NCI-H2029 (cell line): ENCODE data around the gene RNF145.
"Not testable (repeated sequence)": the region's sequence is repeated elsewhere in the genome, so short reads cannot be mapped to it uniquely, and the experiment has no call there.

Experiments
- DNase-seq: peaks from one replicate; lab custom pipeline; 2025; lab: John Stamatoyannopoulos, UW

Gene RNF145

GRCh38 chr5:159209438-159210209, at the start of gene RNF145:
Gene RNF145, minus strand, starts transcription at chr5:159209553. Its CDS starts 5,936 bp downstream, at chr5:159203617.
- DNase-seq, result peak; percentile 58

GRCh38 chr5:159258361-159258760, 49.0 kb upstream of the RNF145 start:
- no peak for DNase-seq

GRCh38 chr5:159257629-159258283, 48.4 kb upstream of the RNF145 start:
- DNase-seq, result no peak

GRCh38 chr5:159257007-159257406, 47.7 kb upstream of the RNF145 start:
- DNase-seq, result no peak

- DNase-seq, result no peak
Observed at GRCh38 chr5:159252195-159252594, 42.8 kb upstream of the RNF145 start.

GRCh38 chr5:159249158-159249557, 39.8 kb upstream of the RNF145 start:
- DNase-seq, result no peak

GRCh38 chr5:159244890-159245289, 35.5 kb upstream of the RNF145 start:
- DNase-seq, result no peak

GRCh38 chr5:159244163-159244562, 34.8 kb upstream of the RNF145 start:
- no peak for DNase-seq

GRCh38 chr5:159243385-159243784, 34.0 kb upstream of the RNF145 start:
- DNase-seq, result no peak

GRCh38 chr5:159242656-159243055, 33.3 kb upstream of the RNF145 start:
- DNase-seq, result no peak

GRCh38 chr5:159241946-159242552, 32.7 kb upstream of the RNF145 start:
- no peak for DNase-seq

- DNase-seq, result no peak
Observed at GRCh38 chr5:159240301-159240870, 31.0 kb upstream of the RNF145 start.

GRCh38 chr5:159235871-159236520, 26.6 kb upstream of the RNF145 start:
- DNase-seq, result not testable (repeated sequence)

- DNase-seq, result no peak
Observed at GRCh38 chr5:159231167-159231566, 21.8 kb upstream of the RNF145 start.

- no peak for DNase-seq
Observed at GRCh38 chr5:159230657-159231056, 21.3 kb upstream of the RNF145 start.

GRCh38 chr5:159228097-159228496, 18.7 kb upstream of the RNF145 start:
- DNase-seq, result peak; percentile 15

GRCh38 chr5:159227452-159227851, 18.1 kb upstream of the RNF145 start:
- DNase-seq, result no peak

- DNase-seq, result no peak
Observed at GRCh38 chr5:159226451-159226850, 17.1 kb upstream of the RNF145 start.

- no peak for DNase-seq
Observed at GRCh38 chr5:159224471-159224870, 15.1 kb upstream of the RNF145 start.

GRCh38 chr5:159223469-159223868, 14.1 kb upstream of the RNF145 start:
- no peak for DNase-seq

- no peak for DNase-seq
Observed at GRCh38 chr5:159220206-159220605, 10.9 kb upstream of the RNF145 start.

- DNase-seq, result no peak
Observed at GRCh38 chr5:159218595-159219023, 9.3 kb upstream of the RNF145 start.
